K562 (cell line): Measurements from ENCODE around the gene ZNF121. TPM values are rescaled to one million over a fixed set of nuclear protein-coding genes. Genes with fewer than 3 reads are reported as not detected.
A peak's percentile ranks its signal among the peaks of the same experiment; 100 is the strongest.

Experiments
- BCOR ChIP-seq: fragments of 450-650 bp; IDR thresholded peaks from 2 replicates; pipeline ENCODE4 v1.6.1; 2016
- CAMTA2 ChIP-seq: fragments of 250-450 bp; sonication (Bioruptor Pico); conservative IDR thresholded peaks from 2 replicates; pipeline ENCODE4 v1.5.1; 2022
- ETS2 ChIP-seq: IDR thresholded peaks from 2 replicates; pipeline ENCODE4 v1.6.1; 2016; ENCODE audit warnings: borderline replicate concordance, missing genetic modification characterization, mild to moderate bottlenecking, moderate library complexity, missing compliant biosample characterization; ENCODE audit not compliant: poor library complexity, severe bottlenecking
- JUNB ChIP-seq: fragments of 450-650 bp; formaldehyde crosslinking; conservative IDR thresholded peaks from 2 replicates; pipeline ENCODE4 v1.4.0; 2020; ENCODE audit warnings: mild to moderate bottlenecking
- MCM7 ChIP-seq, 2 experiments: fragments of 450-650 bp; IDR thresholded peaks; 2 replicates each; pipeline ENCODE4 v1.6.1; 2016 to 2018
- NFRKB ChIP-seq: fragments of 450-650 bp; IDR thresholded peaks from 2 replicates; pipeline ENCODE4 v1.6.1; 2016; ENCODE audit warnings: low read depth
- NFYB ChIP-seq: IDR thresholded peaks from 2 replicates; pipeline ENCODE4 v1.6.1; 2011; ENCODE audit warnings: mild to moderate bottlenecking, moderate library complexity; ENCODE audit not compliant: insufficient read length; ENCODE audit errors: extremely low read depth
- PTBP1 ChIP-seq: fragments of 200-400 bp; formaldehyde crosslinking; IDR thresholded peaks from 2 replicates; pipeline ENCODE4 v1.6.1; 2017; ENCODE audit warnings: low read depth, low read length
- PURB ChIP-seq: sonication (generic); formaldehyde crosslinking; IDR thresholded peaks from 2 replicates; pipeline ENCODE4 v1.9.0; 2021; ENCODE audit warnings: low read depth, mild to moderate bottlenecking, missing genetic modification reagents
- SMAD3 ChIP-seq: fragments of 450-650 bp; formaldehyde crosslinking; conservative IDR thresholded peaks from 2 replicates; pipeline ENCODE4 v1.4.0; 2020; ENCODE audit warnings: mild to moderate bottlenecking
- SPI1 ChIP-seq: IDR thresholded peaks from 2 replicates; pipeline ENCODE4 v1.6.1; 2011; ENCODE audit warnings: low read depth, low read length, control low read depth, borderline replicate concordance
- SREBF2 ChIP-seq: sonication (generic); formaldehyde crosslinking; IDR thresholded peaks from 2 replicates; pipeline ENCODE4 v1.4.0; 2020; ENCODE audit warnings: mild to moderate bottlenecking, missing genetic modification reagents
- TFAM ChIP-seq: fragments of 250-450 bp; sonication (Bioruptor Pico); conservative IDR thresholded peaks from 2 replicates; pipeline ENCODE4 v1.5.0; 2021; ENCODE audit warnings: mild to moderate bottlenecking, moderate library complexity
- ZBTB17 ChIP-seq: fragments of 450-650 bp; formaldehyde crosslinking; IDR thresholded peaks from 2 replicates; pipeline ENCODE4 v1.4.0; 2020; ENCODE audit warnings: mild to moderate bottlenecking
- ZNF133 ChIP-seq: fragments of 250-450 bp; sonication (Bioruptor Pico); IDR thresholded peaks from 2 replicates; pipeline ENCODE4 v1.4.0; 2020; ENCODE audit warnings: mild to moderate bottlenecking
- ZNF263 ChIP-seq: sonication (generic); formaldehyde crosslinking; IDR thresholded peaks from 2 replicates; pipeline ENCODE4 v1.8.0; 2022; ENCODE audit warnings: mild to moderate bottlenecking, missing genetic modification reagents, borderline replicate concordance
- ZNF436 ChIP-seq: fragments of 250-450, 450-650 bp; sonication (Bioruptor Pico); formaldehyde crosslinking; IDR thresholded peaks from 2 replicates; pipeline ENCODE4 v1.7.0; 2020; ENCODE audit warnings: mild to moderate bottlenecking
- ZNF696 ChIP-seq: fragments of 250-450 bp; sonication (Bioruptor Pico); conservative IDR thresholded peaks from 2 replicates; pipeline ENCODE4 v1.4.0; 2020; ENCODE audit warnings: mild to moderate bottlenecking, moderate library complexity
- ZNF764 ChIP-seq: fragments of 250-450 bp; sonication (Bioruptor Pico); IDR thresholded peaks from 2 replicates; pipeline ENCODE4 v1.4.0; 2020; ENCODE audit warnings: low read depth, mild to moderate bottlenecking, moderate library complexity
- ZSCAN32 ChIP-seq: fragments of 450-650 bp; formaldehyde crosslinking; IDR thresholded peaks from 2 replicates; pipeline ENCODE4 v1.4.0; 2020; ENCODE audit warnings: mild to moderate bottlenecking, moderate library complexity
- polyA plus RNA-seq, 8 experiments: library from polyadenylated mRNA; depleted of rRNA in 4 of 8; stranded (reverse) in 5 of 8; unstranded in 3 of 8; fragments of >200 nt; fragmentation: Nextera tagmentation in 2 of 8; fragmentation: Illumina TruSeq in 1 of 8; extraction: Ambion mirVana in 2 of 8; extraction: Trizol in 1 of 8; gene quantifications; 2 replicates each; pipeline versions ENCODE4 v1.2.1 to v1.2.3, GENCODE V29; 2011 to 2014; ENCODE audit warnings: inconsistent platforms in 1 of 8, missing spikeins in 1 of 8
- total RNA-seq, 7 experiments: library from RNA; depleted of rRNA in 6 of 7; stranded (reverse); fragments of >200 nt in 6 of 7; fragmentation: Illumina TruSeq in 2 of 7; extraction: Trizol in 2 of 7; gene quantifications; 2 replicates each; pipeline versions ENCODE4 v1.2.1 to v1.2.3, GENCODE V29; 2011 to 2021; ENCODE audit warnings: low replicate concordance in 1 of 7
- TF ChIP-seq, protein P1 (sequence below): sonication (generic); formaldehyde crosslinking; IDR thresholded peaks from 2 replicates; pipeline ENCODE4 v1.8.1; 2022; ENCODE audit warnings: missing genetic modification reagents
- TF ChIP-seq, protein P2 (sequence below): sonication (generic); formaldehyde crosslinking; IDR thresholded peaks from 2 replicates; pipeline ENCODE4 v1.8.0; 2022; ENCODE audit warnings: mild to moderate bottlenecking, low read depth, missing genetic modification reagents
- TF ChIP-seq, protein P3 (sequence below): IDR thresholded peaks from 2 replicates; pipeline ENCODE4 v1.6.1; 2011; ENCODE audit not compliant: insufficient read length; ENCODE audit errors: extremely low read depth
- TF ChIP-seq, protein P4 (sequence below): IDR thresholded peaks from 2 replicates; pipeline ENCODE4 v1.6.1; 2016; ENCODE audit warnings: missing genetic modification characterization, missing compliant biosample characterization

The ZNF121 gene
- total and polyA plus RNA-seq, 9 of the 15 experiments (the other 6 are each of a cell fraction or from before 2014, with no cell fraction given) = 14.6 to 115 (median 33.4) TPM

DNA sequence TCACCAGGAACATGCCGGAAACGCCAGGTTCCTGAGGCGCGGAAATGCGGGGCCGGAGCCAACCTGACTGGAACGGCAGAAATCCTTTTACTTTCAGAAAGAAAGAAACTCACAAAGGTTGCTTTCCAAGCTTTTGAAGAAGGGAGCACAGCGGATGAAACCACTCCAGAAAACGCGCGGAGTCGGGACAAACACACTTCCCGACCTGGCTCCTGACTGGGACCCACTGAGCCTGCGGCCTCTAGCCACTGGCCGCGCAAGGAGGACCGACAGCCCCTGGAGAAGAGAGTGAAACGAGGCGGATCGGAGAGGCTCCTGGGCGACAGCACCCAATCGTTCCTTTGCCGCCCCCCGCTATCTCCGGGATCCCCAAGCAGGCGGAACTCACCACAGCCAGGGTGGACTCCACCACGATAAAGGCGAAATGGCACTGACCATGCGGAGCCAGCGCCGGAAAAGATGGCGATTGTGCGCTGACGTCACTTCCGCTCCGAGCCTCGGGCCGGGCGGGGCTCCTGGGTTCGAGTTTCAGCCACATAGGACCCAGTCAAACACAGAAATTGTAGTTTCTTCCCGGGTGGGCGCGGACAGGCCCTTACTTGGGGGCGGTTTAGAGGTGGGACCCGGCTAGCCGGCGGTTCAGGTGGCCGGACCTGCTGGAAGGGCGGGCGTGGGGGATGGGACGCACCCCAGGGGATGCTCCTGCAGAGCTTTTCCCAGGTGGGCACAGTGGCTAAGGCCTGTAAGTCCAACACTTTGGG lies at the start of gene ZNF121 (continued):
- 0 out of 2 replicates have a peak, but pooled peaks have one; percentile 59 for TF ChIP-seq ZBTB17 (CRISPR knock-in tag)
- peak; percentile 93 for TF ChIP-seq NFRKB
- TF ChIP-seq JUNB (CRISPR knock-in tag) = no peak
- TF ChIP-seq PURB (CRISPR knock-in tag) = no peak
- TF ChIP-seq SREBF2 = no peak
- no peak for TF ChIP-seq ZNF436 (CRISPR knock-in tag)
- TF ChIP-seq SPI1 = peak; percentile 41; the same call in 1 of the 2 replicates
- TF ChIP-seq, protein P1, sequence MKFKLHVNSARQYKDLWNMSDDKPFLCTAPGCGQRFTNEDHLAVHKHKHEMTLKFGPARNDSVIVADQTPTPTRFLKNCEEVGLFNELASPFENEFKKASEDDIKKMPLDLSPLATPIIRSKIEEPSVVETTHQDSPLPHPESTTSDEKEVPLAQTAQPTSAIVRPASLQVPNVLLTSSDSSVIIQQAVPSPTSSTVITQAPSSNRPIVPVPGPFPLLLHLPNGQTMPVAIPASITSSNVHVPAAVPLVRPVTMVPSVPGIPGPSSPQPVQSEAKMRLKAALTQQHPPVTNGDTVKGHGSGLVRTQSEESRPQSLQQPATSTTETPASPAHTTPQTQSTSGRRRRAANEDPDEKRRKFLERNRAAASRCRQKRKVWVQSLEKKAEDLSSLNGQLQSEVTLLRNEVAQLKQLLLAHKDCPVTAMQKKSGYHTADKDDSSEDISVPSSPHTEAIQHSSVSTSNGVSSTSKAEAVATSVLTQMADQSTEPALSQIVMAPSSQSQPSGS (CRISPR knock-in tag) = peak; percentile 87; the same call in 1 of the 2 replicates
- TF ChIP-seq BCOR = no peak
- no peak for TF ChIP-seq ZNF133 (CRISPR knock-in tag)
- TF ChIP-seq, protein P2, sequence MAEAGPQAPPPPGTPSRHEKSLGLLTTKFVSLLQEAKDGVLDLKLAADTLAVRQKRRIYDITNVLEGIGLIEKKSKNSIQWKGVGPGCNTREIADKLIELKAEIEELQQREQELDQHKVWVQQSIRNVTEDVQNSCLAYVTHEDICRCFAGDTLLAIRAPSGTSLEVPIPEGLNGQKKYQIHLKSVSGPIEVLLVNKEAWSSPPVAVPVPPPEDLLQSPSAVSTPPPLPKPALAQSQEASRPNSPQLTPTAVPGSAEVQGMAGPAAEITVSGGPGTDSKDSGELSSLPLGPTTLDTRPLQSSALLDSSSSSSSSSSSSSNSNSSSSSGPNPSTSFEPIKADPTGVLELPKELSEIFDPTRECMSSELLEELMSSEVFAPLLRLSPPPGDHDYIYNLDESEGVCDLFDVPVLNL (CRISPR knock-in tag) = no peak
- peak; percentile 54; the same call in 1 of the 2 replicates for TF ChIP-seq ZNF263
- TF ChIP-seq CAMTA2 (CRISPR knock-in tag) = no peak
- TF ChIP-seq ETS2 (tag) = no peak
- no peak for TF ChIP-seq MCM7 (IDR thresholded peaks at IDR 0.05)
- TF ChIP-seq ZNF696 (CRISPR knock-in tag) = no peak
- TF ChIP-seq, protein P3, sequence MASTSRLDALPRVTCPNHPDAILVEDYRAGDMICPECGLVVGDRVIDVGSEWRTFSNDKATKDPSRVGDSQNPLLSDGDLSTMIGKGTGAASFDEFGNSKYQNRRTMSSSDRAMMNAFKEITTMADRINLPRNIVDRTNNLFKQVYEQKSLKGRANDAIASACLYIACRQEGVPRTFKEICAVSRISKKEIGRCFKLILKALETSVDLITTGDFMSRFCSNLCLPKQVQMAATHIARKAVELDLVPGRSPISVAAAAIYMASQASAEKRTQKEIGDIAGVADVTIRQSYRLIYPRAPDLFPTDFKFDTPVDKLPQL = no peak
- TF ChIP-seq TFAM (CRISPR knock-in tag) = no peak
- no peak for TF ChIP-seq NFYB
- no peak for TF ChIP-seq ZNF764 (CRISPR knock-in tag)
- no peak for TF ChIP-seq SMAD3
- no peak for TF ChIP-seq ZSCAN32 (CRISPR knock-in tag)
- TF ChIP-seq PTBP1 = no peak
- TF ChIP-seq, protein P4, sequence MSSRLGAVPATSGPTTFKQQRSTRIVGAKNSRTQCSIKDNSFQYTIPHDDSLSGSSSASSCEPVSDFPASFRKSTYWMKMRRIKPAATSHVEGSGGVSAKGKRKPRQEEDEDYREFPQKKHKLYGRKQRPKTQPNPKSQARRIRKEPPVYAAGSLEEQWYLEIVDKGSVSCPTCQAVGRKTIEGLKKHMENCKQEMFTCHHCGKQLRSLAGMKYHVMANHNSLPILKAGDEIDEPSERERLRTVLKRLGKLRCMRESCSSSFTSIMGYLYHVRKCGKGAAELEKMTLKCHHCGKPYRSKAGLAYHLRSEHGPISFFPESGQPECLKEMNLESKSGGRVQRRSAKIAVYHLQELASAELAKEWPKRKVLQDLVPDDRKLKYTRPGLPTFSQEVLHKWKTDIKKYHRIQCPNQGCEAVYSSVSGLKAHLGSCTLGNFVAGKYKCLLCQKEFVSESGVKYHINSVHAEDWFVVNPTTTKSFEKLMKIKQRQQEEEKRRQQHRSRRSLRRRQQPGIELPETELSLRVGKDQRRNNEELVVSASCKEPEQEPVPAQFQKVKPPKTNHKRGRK (tag) = no peak
